Measurements from ENCODE around the gene C1GALT1.
"Not testable (repeated sequence)": the region's sequence is repeated elsewhere in the genome, so short reads cannot be mapped to it uniquely, and the experiment has no call there.

C1GALT1 gene

GRCh38 chr7:7182156-7183060 is at the start of gene C1GALT1:
C1GALT1 (plus strand) TSS chr7:7182544; CDS start chr7:7234320, 51,776 bp downstream.
- DNase-seq (ENCODE audit: extremely low read depth in 1 of 2, low read depth in 1 of 2) = peak; percentile 95

DNA sequence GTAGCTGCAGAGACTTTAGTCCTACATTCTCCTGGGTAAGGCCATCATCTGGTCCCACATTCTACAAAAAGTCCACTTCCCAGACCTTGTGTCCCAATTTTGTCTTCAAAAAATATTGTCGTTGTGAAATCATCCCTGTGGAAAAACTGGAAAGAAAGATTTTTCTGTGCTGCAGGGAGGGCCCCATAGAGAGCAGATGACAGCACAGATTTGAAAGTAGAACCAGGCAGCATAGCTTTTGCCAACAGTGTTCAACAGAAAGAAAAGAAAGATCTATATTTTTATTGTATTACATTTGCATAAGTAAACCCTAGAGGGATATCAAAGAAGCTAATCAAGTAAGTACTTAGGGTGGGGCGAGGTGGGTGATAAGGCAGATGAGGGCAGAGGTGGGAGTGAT is 48.3 kb upstream of the C1GALT1 start:
- DNase-seq (ENCODE audit: extremely low read depth in 1 of 2, low read depth in 1 of 2) = no peak

GRCh38 chr7:7135074-7135473 is 47.3 kb upstream of the C1GALT1 start:
- DNase-seq (ENCODE audit: extremely low read depth in 1 of 2, low read depth in 1 of 2) = no peak

DNA sequence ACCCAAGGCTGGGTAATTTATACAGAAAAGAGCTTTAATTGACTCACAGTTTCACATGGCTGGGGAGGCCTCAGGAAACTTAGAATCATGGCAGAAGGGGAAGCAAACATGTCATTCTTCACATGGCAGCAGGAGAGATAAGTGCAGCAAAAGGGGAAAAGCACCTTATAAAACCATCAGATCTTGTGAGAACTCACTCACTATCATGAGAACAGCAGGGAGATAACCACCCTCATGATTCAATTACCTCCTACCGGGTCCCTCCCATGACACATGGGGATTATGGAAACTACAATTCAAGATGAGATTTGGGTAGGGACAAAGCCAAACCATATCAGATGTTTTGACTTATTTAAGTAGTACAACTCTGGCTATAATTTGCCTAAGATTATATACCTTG is 46.4 kb upstream of the C1GALT1 start:
- not testable (repeated sequence) for DNase-seq (ENCODE audit: extremely low read depth in 1 of 2, low read depth in 1 of 2)

DNA sequence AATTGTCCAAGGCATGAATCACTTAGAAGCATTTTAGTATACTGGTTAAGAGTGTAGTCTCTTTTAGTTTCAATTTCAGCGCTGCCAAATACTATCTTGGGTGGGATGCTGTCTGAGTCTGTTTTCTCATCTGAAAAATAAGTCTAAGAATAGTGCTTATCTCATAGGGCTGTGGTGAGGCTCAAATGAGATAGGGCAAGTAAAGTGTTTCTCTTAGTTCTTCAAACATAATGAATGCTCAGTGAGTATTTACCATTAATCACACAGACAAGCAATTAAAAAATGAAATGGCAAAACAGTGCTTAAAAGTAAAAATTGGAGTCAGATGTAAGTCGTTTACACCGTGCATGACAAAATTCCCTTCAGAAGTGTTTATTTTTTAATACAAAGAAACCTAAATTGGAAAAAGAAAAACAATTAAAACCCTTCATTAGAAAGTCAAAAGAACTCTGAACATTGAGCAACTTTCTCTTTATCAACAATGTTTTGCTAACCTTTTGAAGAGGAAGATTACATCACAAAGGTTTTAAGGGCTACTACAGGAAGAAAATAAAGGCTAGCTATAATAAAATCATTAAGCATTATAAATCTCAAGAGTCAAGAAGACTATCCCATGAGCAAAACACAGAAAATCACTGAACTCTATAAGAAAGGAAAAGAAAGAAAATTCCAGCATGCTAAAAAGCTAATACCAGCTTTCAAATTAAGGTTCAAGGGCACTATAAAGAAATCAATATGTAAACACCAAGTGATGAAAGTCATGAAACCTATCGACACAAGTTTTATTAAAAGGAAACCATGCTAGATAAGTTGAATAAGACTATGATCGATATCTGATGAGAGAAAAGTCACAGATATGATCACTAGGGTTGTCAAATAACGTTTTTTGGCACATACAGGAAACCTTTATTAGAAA is 45.6 kb upstream of the C1GALT1 start:
- no peak for DNase-seq (ENCODE audit: extremely low read depth in 1 of 2, low read depth in 1 of 2)

DNA sequence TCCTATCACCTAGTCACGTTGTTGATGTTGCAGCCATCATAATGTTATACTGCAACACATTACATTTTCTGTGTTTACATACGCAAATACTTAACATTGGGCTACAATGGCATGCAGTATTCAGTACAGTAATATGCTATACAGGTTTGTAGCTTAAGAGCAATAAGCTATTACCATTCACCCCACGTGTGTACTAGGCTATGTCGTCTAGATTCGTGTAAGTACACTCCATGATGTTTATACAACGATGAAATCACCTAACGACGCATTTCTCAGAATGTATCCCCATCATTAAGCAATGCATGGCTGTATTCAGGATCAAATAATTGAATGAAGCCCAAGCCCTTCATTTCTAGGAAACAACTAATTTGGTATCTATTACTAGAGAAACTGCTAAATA is 43.4 kb upstream of the C1GALT1 start:
- no peak for DNase-seq (ENCODE audit: extremely low read depth in 1 of 2, low read depth in 1 of 2)

- DNase-seq (ENCODE audit: extremely low read depth in 1 of 2, low read depth in 1 of 2) = not testable (repeated sequence)
These were observed 38.9 kb upstream of the C1GALT1 start for GRCh38 chr7:7143404-7143803.

DNA sequence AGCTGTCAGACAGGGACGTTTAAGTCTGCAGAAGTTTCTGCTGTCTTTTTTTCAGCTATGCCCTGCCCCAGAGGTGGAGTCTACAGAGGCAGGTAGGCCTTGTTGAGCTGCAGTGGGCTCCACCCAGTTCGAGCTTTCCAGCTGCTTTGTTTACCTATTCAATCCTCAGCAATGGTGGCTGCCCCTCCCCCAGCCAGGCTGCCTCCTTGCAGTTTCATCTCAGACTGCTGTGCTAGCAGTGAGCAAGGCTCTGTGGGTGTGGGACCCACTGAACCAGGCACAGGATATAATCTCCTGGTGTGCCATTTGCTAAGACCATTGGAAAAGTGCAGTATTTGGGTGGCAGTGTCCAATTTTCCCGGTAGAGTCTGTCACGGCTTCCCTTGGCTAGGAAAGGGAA is 37.2 kb upstream of the C1GALT1 start:
- not testable (repeated sequence) for DNase-seq (ENCODE audit: extremely low read depth in 1 of 2, low read depth in 1 of 2)

GRCh38 chr7:7146837-7147236 is 35.5 kb upstream of the C1GALT1 start:
- no peak for DNase-seq (ENCODE audit: extremely low read depth in 1 of 2, low read depth in 1 of 2)

- no peak for DNase-seq (ENCODE audit: extremely low read depth in 1 of 2, low read depth in 1 of 2)
These were observed 33.4 kb upstream of the C1GALT1 start for GRCh38 chr7:7148798-7149481.

- no peak for DNase-seq (ENCODE audit: extremely low read depth in 1 of 2, low read depth in 1 of 2)
These were observed 31.1 kb upstream of the C1GALT1 start for GRCh38 chr7:7151285-7151684.

GRCh38 chr7:7151865-7152264 is 30.5 kb upstream of the C1GALT1 start:
- DNase-seq (ENCODE audit: extremely low read depth in 1 of 2, low read depth in 1 of 2) = no peak

GRCh38 chr7:7152315-7152714 is 30.0 kb upstream of the C1GALT1 start:
- DNase-seq (ENCODE audit: extremely low read depth in 1 of 2, low read depth in 1 of 2) = no peak

DNA sequence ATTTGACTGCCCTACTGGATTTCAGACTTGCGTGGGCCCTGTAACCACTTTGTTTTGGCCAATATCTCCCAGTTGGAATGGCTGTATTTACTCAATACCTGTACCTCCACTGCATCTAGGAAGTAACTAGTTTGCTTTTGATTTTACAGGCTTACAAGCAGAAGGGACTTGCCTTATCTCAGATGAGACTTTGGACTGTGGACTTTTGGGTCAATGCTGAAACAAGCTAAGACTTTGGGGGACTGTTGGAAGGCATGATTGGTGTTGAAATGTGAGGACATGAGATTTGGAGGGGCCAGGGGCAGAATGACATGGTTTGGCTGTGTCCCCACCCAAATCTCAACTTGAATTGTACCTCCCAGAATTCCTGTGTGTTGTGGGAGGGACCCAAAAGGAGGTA is 28.0 kb upstream of the C1GALT1 start:
- not testable (repeated sequence) for DNase-seq (ENCODE audit: extremely low read depth in 1 of 2, low read depth in 1 of 2)

GRCh38 chr7:7156663-7157062 is 25.7 kb upstream of the C1GALT1 start:
- DNase-seq (ENCODE audit: extremely low read depth in 1 of 2, low read depth in 1 of 2) = no peak

DNA sequence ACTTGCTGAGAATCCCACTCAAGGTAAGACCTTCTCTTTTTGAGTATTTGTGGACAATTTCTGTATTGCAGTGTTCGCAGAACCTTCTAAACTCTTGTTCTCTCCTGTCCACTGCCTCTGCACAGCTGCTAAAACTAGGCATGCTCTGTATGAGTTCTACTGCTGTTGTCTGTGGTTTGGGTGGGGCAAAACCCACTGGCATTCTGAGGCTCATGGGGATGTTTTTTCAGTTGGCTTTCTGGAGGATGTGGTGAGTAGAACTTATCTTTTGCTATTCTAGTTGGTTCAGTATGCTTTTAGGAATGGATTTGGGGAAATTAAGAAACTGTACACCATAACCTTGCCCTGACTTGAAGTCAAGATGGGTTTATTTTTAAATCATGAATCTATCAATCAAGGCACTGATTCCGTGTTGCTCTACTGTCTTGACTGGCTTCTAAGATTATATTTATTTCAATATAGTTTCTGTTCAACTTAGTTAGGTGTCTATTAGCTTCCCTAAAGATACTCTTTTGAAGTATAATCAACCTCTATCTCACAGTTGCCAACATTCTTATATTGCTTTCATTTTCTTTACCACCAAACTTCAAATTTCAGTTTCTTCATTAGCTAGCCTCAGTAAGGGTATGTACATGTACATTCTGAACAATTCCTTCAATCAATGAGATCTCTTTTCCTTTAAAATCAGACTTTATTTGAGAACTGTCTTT is 25.0 kb upstream of the C1GALT1 start:
- peak in 1 of 2 donors; percentile 24 for DNase-seq (ENCODE audit: extremely low read depth in 1 of 2, low read depth in 1 of 2)

- no peak for DNase-seq (ENCODE audit: extremely low read depth in 1 of 2, low read depth in 1 of 2)
These were observed 24.5 kb upstream of the C1GALT1 start for GRCh38 chr7:7157887-7158271.

DNA sequence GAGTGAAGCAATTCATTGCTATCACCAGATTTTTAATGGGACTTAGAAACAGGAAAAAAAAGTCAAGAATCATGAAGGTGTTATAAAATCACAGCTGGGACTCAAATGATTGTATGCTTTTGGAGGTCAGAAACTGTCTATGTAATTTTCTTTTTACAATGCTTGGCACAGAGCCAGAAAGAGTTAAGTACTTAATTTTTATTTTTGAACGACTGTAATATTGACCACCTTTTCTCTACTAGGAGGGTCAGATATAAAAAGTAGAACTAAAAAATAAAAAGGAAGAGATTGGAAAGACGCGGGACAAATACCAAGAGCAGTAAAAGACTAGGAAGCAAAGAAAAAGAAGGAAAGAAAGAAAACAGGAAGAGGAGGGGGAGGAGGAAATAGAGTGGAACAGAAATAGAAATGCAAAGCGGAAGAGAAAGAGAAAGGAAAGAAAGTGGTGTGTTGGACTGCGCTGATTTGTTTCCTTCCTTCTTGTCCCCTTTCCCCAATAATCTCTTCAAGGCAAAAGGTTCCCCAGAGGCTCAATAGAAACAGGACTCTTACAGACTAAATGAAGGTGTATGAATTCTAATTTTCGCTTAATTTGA is 23.2 kb upstream of the C1GALT1 start:
- DNase-seq (ENCODE audit: extremely low read depth in 1 of 2, low read depth in 1 of 2) = no peak

- DNase-seq (ENCODE audit: extremely low read depth in 1 of 2, low read depth in 1 of 2) = no peak
These were observed 17.8 kb upstream of the C1GALT1 start for GRCh38 chr7:7164591-7164990.

GRCh38 chr7:7165372-7165771 is 17.0 kb upstream of the C1GALT1 start:
- DNase-seq (ENCODE audit: extremely low read depth in 1 of 2, low read depth in 1 of 2) = no peak

Data from stimulated activated CD8-positive, alpha-beta memory T cell treated with anti-CD3 and anti-CD28 coated beads, Interleukin-7, amount 100 ng/mL, for 48 hours (primary cell).